Fibroblast of skin of right quadriceps (primary cell): ENCODE measurements around the gene SCN1B.
A peak's percentile ranks its signal among the peaks of the same experiment; 100 is the strongest.

ENCODE experiments used
- DNase-seq: peaks from one replicate; pipeline ENCODE4 v3.0.0-alpha.2; 2013

SCN1B gene

GRCh38 chr19:35079826-35080225 lies 49.6 kb downstream of the SCN1B start:
- no peak for DNase-seq

GRCh38 chr19:35080613-35081170 lies 50.4 kb downstream of the SCN1B start:
- DNase-seq: no peak

- no peak for DNase-seq
Measured at GRCh38 chr19:35081201-35081600, 50.9 kb downstream of the SCN1B start.

- no peak for DNase-seq
Measured at GRCh38 chr19:35083691-35084508, 53.6 kb downstream of the SCN1B start.

- no peak for DNase-seq
Measured at GRCh38 chr19:35084509-35084762, 54.2 kb downstream of the SCN1B start.

DNA sequence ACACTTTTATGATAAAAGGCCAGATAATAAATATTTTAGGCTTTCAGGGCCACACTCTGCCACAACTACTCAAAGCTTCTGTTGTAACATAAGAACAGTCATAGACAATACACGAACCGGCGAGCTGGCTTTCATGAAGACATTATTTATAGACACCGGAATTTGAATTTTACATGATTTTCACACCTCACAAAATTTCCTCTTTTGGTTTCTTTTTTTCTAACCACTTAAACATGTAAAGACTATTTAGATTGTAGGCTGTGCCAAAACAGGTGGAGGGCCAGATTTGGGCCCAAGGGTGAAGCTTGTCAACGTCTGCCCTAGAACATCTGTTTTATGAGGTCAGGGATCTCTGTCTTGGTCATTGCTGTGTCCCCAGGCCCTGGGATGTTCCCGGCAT lies 55.7 kb downstream of the SCN1B start:
- no peak for DNase-seq

- no peak for DNase-seq
Measured at GRCh38 chr19:35086455-35086854, 56.2 kb downstream of the SCN1B start.

DNA sequence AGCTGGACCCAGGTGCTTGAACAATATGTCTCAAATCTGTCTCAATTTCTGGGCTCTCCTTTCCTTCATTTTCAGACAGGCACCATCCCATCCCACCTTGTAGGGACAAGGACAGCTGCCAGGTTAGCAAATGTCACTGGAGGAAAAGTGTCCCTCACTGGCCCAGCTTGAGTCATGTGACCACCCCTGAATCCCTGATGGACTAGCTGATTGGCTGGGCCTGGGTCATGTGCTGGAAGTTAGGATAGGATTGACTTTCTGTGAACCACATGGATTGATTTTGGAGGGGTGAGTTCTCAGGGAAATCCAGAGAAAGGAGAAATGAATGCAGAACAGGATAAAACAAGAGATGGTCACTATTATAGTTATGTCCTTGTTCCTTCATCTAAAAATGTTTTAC lies 57.1 kb downstream of the SCN1B start:
- no peak for DNase-seq

GRCh38 chr19:35088131-35088913 lies 58.1 kb downstream of the SCN1B start:
- peak; percentile 91 for DNase-seq

- no peak for DNase-seq
Measured at GRCh38 chr19:35089554-35089953, 59.3 kb downstream of the SCN1B start.
